Retinal pigment epithelial cell (primary cell): ENCODE measurements around the gene PCNA.

Experiments
- DNase-seq: peaks from one replicate; pipeline ENCODE4 v3.0.0-alpha.2; 2010; ENCODE audit warnings: low read depth
- H3K4me3 ChIP-seq: 2 replicates; pipeline ENCODE4 v1.5.1; 2011; ENCODE audit warnings: mild to moderate bottlenecking, low read length, control low read depth, moderate library complexity
- TF ChIP-seq, protein P1 (sequence below): conservative IDR thresholded peaks from 2 replicates; pipeline ENCODE4 v1.5.1; 2011; ENCODE audit warnings: low read depth, low read length, control low read depth, inconsistent platforms

The PCNA gene

GRCh38 chr20:5119435-5120184, at the start of gene PCNA:
TSS of gene PCNA (minus strand) at chr20:5119958. CDS start at chr20:5119798, 160 bp downstream.
- peak within 1 kb of the TSS; percentile 88 for H3K4me3 ChIP-seq
- DNase-seq: peak; percentile 82
- TF ChIP-seq, protein P1, sequence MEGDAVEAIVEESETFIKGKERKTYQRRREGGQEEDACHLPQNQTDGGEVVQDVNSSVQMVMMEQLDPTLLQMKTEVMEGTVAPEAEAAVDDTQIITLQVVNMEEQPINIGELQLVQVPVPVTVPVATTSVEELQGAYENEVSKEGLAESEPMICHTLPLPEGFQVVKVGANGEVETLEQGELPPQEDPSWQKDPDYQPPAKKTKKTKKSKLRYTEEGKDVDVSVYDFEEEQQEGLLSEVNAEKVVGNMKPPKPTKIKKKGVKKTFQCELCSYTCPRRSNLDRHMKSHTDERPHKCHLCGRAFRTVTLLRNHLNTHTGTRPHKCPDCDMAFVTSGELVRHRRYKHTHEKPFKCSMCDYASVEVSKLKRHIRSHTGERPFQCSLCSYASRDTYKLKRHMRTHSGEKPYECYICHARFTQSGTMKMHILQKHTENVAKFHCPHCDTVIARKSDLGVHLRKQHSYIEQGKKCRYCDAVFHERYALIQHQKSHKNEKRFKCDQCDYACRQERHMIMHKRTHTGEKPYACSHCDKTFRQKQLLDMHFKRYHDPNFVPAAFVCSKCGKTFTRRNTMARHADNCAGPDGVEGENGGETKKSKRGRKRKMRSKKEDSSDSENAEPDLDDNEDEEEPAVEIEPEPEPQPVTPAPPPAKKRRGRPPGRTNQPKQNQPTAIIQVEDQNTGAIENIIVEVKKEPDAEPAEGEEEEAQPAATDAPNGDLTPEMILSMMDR: no peak

- DNase-seq: no peak
- H3K4me3 ChIP-seq: no peak overlapping the region
- TF ChIP-seq, protein P1: no peak
These were observed 49.1 kb upstream of the PCNA start for GRCh38 chr20:5168651-5169396.

GRCh38 chr20:5164645-5165625, 45.2 kb upstream of the PCNA start:
- no peak overlapping the region for H3K4me3 ChIP-seq
- no peak for DNase-seq
- TF ChIP-seq, protein P1: no peak

- H3K4me3 ChIP-seq: no peak overlapping the region
- no peak for DNase-seq
- TF ChIP-seq, protein P1: no peak
These were observed 41.9 kb upstream of the PCNA start for GRCh38 chr20:5161536-5162164.

- TF ChIP-seq, protein P1: no peak
- no peak overlapping the region for H3K4me3 ChIP-seq
- no peak for DNase-seq
These were observed 41.1 kb upstream of the PCNA start for GRCh38 chr20:5160882-5161281.

GRCh38 chr20:5159928-5160327, 40.2 kb upstream of the PCNA start:
- DNase-seq: no peak
- no peak overlapping the region for H3K4me3 ChIP-seq
- TF ChIP-seq, protein P1: no peak
